T-helper 17 cell (primary cell): Measurements from ENCODE around the gene LY6G5B. TPM values are rescaled to one million over a fixed set of nuclear protein-coding genes. Genes with fewer than 3 reads are reported as not detected.
"Not testable (repeated sequence)": the region's sequence is repeated elsewhere in the genome, so short reads cannot be mapped to it uniquely, and the experiment has no call there.

Source experiments
- ATAC-seq: fragments of 150-1000 bp; cut with Tn5 transposase; 2 replicates; pipeline ENCODE4 v1.10.0; 2021; ENCODE audit warnings: mild to moderate bottlenecking, moderate library complexity
- DNase-seq, 3 donors: peaks; one replicate each; pipeline versions ENCODE4 v3.0.0 to v3.0.0-alpha.2; 2020 to 2021
- H3K9me3 ChIP-seq: one replicate; pipeline ENCODE4 v1.7.0; 2013; ENCODE audit warnings: low read length, mild to moderate bottlenecking; ENCODE audit not compliant: control insufficient read depth, poor library complexity, severe bottlenecking
- H3K27ac Mint-ChIP-seq: one replicate; pipeline ENCODE4 v1.8.0; 2022; ENCODE audit warnings: mild to moderate bottlenecking, moderate library complexity, mixed read lengths
- H3K27me3 Mint-ChIP-seq: one replicate; pipeline ENCODE4 v1.8.0; 2022; ENCODE audit warnings: mixed read lengths
- H3K36me3 Mint-ChIP-seq: one replicate; pipeline ENCODE4 v1.8.0; 2022; ENCODE audit warnings: low read depth, mixed read lengths
- H3K4me1 Mint-ChIP-seq: one replicate; pipeline ENCODE4 v1.8.0; 2022; ENCODE audit warnings: mild to moderate bottlenecking, mixed read lengths
- H3K4me3 Mint-ChIP-seq: one replicate; pipeline ENCODE4 v1.8.0; 2022; ENCODE audit warnings: mild to moderate bottlenecking, moderate library complexity, mixed read lengths
- total RNA-seq, 4 donors: library from RNA in 2 of 4; stranded (reverse) in 2 of 4; gene quantifications; one replicate each; pipeline ENCODE4 v1.2.3 and lab custom pipeline; 2022 to 2026

Gene LY6G5B
- total RNA-seq, 2 donors from 2014 or later = 27.6 to 32.7 TPM

DNA sequence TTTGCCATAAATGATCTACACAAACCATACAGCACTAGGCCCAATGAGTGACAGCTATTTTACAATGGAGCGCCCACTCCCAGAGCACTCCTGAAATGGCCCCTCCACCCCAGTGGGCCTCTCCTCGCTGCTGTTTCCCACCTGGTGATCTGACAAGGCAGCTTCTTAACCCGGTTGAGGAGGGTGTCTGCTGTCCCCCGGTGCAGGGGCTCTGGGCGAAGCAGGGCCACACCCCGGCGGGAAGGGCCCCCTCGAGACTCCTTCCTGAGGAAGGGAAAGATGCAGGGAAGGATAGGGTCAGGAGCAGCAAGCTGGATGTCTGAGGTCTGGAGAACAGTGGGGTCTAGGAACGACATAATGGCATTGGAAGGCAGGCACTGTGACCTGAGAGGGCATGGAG, 23.1 kb downstream of the LY6G5B start:
- H3K9me3 ChIP-seq = no peaks in the 10 kb centered on the region
- DNase-seq (no peak), ATAC-seq (no peak)
- Mint-ChIP-seq H3K27me3 (no peaks in the 10 kb centered on the region), H3K36me3 (peaks cover 14% of the 10 kb centered on the region), H3K4me3 (no peak overlapping the region), H3K4me1 (peaks cover 13% of the 10 kb centered on the region), H3K27ac (no peak overlapping the region)

DNA sequence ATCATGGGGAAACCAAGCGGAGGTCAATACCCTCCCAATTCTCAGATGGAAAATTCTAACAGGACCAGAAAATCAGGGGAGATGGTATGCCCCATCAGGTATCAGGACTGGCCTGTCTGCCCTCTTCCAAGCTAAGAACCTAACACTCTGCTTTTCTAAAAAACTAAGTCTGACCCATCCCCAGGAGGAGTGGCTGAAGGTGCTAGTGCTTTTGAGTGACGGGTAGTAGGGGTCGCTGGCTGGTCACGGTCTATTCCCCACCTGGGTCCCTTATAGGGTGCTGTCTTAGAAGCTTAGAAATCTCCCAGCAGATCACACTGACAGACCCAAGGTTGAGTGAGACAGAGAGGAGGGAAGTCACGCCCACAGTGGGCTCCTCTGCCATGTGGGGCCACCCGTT, 23.8 kb downstream of the LY6G5B start:
- ATAC-seq (no peak), DNase-seq (no peak)
- no peaks in the 10 kb centered on the region for H3K9me3 ChIP-seq
- Mint-ChIP-seq H3K27me3 (no peaks in the 10 kb centered on the region), H3K4me3 (no peak overlapping the region), H3K27ac (no peak overlapping the region), H3K4me1 (peaks cover 16% of the 10 kb centered on the region), H3K36me3 (peaks cover 14% of the 10 kb centered on the region)

DNA sequence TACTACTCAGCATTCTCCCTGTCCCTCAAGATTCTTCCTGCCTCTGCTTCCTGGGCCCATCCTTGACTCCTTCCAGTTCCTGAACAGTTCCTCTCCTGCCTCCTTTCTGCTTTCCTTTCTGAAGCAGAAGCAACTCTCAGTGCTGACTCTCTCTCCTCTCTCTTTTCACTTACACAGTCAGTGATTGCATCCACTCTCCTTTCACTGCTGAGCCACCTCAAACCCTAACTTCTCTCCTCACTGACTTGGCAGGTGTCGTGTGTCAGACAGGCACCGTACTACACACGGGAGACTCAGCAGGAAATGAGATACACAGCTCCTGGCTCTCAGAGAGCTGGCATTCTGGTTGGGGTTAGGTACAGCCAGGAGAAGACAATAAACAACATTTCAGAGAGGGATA, 27.8 kb downstream of the LY6G5B start:
- Mint-ChIP-seq H3K4me3 (no peak overlapping the region), H3K27me3 (no peaks in the 10 kb centered on the region), H3K36me3 (peaks cover 16% of the 10 kb centered on the region), H3K27ac (peak overlapping the region; percentile 93), H3K4me1 (peaks cover 27% of the 10 kb centered on the region)
- ATAC-seq (no peak), DNase-seq (no peak)
- no peaks in the 10 kb centered on the region for H3K9me3 ChIP-seq

DNA sequence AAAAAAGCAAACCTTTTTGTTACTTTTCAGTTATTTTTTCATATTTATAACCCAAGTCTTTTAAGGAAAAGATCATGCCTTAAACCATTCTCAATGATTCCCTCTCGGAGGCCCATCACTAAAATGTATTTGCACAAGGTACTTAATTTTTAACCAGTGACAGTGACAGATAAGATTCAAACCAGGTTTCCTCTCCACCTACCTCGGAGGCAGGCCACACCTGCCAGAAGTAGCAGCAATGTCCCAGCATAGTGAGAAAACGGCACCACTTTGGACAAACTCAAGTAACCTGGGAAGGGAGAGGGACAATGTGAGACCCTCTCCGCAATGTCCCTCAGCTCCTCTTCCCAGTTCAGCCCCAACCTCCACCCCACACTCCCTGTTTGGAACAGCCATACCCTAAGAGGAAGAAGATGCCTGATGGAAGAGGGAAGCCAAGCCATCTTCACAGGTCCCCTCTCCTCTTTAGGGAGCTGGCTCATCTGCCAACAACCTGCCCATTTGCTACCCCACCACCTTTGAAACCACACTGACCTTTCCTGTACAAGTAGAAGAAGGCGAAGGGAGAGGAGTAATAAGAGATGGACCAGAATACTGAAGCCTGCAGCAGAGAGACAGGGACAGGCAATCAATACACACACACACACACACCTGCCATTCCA, 31.1 kb downstream of the LY6G5B start:
- peak overlapping the region; percentile 100 for H3K27ac Mint-ChIP-seq
- H3K4me3 Mint-ChIP-seq = peak overlapping the region; percentile 100
- no peaks in the 10 kb centered on the region for H3K27me3 Mint-ChIP-seq
- DNase-seq (no peak), ATAC-seq (no peak)
- H3K9me3 ChIP-seq = no peaks in the 10 kb centered on the region
- peaks cover 15% of the 10 kb centered on the region for H3K36me3 Mint-ChIP-seq
- peaks cover 34% of the 10 kb centered on the region for H3K4me1 Mint-ChIP-seq

DNA sequence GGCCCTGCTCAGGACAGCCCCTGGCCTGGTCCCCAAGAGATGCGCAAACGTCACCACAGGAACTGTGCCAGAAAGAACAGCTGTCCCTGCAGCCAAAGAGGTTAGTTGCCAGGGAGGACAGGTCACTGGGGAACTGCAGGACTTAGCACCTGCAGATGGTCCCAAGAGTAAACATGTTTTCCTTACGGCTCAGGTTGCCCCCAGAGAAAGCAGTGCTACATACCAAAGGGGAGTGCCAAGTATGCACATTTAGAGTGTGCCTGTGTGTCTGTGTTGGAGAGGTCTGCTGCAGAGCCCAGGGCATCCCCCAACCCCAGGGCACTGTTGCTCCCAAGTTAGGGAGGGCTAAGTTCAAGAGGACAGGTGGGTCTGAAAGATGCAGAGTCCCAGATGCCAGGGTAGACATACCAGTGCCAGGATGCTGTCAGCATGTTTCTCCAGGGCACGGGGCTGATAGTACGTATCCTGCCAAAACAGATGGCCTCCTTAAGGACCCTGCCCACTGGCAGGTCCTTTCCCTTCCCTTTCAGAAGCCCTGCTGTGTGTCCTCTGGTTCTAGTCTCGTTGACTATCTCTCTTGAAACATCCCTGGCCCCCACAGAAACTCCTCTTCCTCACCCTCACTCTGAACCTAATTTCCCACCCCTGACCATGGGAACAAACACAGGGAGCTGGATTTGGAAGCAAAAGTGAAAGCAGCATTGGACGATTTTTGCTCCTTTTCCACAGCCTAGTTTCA, 32.1 kb downstream of the LY6G5B start:
- peaks cover 34% of the 10 kb centered on the region for H3K4me1 Mint-ChIP-seq
- peak overlapping the region; percentile 100 for H3K4me3 Mint-ChIP-seq
- DNase-seq (no peak), ATAC-seq (no peak)
- H3K27me3 Mint-ChIP-seq = no peaks in the 10 kb centered on the region
- no peaks in the 10 kb centered on the region for H3K9me3 ChIP-seq
- peaks cover 15% of the 10 kb centered on the region for H3K36me3 Mint-ChIP-seq
- H3K27ac Mint-ChIP-seq = peak overlapping the region; percentile 100

DNA sequence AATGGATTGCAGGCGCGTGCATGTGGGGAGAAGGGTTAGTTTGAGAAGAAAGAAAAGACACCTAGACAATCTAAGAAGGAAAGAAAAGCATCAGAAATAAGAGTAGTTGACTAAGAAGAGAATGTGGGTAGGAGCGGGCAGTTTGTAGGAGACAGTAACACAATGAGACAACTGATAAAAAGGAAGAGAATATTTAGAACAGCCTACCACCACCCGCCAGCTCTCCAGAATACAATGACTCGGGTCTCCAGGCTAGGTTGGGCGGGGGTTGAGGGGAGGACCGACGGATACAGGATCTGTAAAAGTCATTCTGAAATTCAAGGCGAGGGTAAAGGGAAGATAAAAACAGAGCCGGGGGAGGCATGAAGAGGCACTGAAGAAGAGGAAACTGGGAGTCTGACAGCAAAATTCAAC, 32.6 kb downstream of the LY6G5B start:
- Mint-ChIP-seq H3K27ac (peak overlapping the region; percentile 100), H3K36me3 (peaks cover 11% of the 10 kb centered on the region), H3K4me3 (peak overlapping the region; percentile 100), H3K4me1 (peaks cover 31% of the 10 kb centered on the region), H3K27me3 (no peaks in the 10 kb centered on the region)
- H3K9me3 ChIP-seq = no peaks in the 10 kb centered on the region
- DNase-seq (no peak), ATAC-seq (no peak)

DNA sequence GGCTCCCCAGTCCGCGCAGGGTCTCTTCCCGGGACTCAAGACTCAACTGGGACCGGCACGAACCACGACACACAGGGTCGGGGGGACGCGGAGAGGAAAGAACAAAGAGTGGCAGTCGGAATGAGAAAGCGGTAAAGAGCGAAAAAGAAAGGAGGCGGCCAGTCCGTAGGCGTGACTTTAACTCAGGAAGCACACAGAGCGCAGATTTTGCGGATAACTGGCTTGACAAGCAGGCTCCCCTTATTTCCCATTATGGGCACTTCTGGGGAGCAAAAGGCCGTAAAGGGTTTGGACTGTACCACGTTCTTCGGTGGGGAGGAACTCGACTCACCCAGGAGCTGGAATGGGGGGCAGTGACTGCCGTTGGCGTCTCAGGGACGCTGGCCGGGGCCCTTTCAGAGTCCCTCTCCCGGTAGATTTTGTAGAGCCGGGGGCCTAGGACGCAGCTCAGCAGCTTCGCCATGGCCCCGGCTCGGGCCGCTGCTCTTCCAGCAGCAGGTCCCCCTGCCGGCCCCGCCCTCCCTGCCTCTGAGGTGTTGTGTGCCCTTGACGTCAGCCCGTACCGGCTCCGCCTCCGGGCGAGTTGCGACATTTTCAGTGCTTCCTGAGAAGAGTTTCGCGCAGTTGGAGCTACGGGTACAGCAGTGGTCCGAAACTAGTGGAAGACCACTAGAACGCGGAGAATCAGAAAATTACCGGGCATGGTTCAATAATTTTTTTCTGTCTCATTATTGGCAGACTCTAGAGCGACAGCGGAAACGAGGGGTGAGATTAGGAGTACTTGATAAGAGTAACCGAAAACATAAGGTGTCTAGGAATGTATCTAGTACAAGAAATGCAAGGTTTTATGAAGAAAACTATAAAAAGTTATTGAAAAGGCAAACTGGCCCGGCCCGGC, 33.3 kb downstream of the LY6G5B start, which contains the start of gene ABHD16A:
ABHD16A (minus strand) TSS at position 506 of the 898 bp plus-strand sequence; CDS start at position 463, 43 bp downstream.
- peaks cover 7% of the 10 kb centered on the region for H3K36me3 Mint-ChIP-seq

DNA sequence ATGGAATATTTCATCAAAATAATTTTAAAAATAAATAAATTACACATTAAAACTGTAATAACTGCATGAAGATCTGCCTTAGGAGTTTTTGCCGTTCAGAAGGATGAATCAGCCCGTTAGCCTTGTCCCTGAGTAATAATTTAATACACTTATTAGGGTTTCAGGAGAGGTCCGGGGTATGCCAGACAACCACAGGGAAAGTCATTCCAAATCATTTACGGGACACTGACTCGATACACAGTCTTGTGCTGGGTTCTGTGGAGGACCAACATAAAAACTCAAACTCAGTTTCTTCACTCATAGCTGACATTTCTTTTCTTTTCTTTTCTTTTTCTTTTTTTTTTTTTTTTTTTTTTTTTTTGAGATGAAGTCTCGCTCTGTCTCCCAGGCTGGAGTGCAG, 36.2 kb downstream of the LY6G5B start:
- no peak overlapping the region for H3K27ac Mint-ChIP-seq
- ATAC-seq = no peak

More for the DNA sequence above, 33.3 kb downstream of the LY6G5B start, which contains the start of gene ABHD16A:
- H3K9me3 ChIP-seq = no peaks in the 10 kb centered on the region
- peak; percentile 92 to 93 (median 93) for DNase-seq
- ATAC-seq = peak; percentile 93
- Mint-ChIP-seq H3K27ac (peak within 1 kb of the TSS; percentile 100), H3K4me3 (peak within 1 kb of the TSS; percentile 100), H3K27me3 (no peaks in the 10 kb centered on the region), H3K4me1 (peaks cover 25% of the 10 kb centered on the region)

DNA sequence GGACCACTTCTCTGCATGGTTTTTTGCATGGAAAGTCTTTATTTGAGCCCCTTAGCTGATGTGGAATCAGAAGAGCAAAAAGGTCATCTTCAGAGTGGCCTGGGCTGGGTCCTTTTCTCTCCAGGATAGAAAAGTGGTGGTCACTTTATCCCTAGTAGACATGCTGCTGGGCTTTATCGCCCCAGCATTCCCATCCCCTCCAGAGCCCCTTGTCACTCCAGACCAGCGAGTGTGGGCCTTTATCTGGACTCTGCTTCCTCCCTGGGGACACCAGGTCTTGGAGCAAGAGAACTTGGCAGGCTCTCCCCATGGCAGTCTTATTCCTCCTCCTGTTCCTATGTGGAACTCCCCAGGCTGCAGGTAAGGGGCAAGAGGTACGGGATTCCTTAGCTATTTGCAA, 36.8 kb downstream of the LY6G5B start, which contains the start of gene LY6G6F:
LY6G6F (plus strand) TSS at position 268 of the 400 bp plus-strand sequence; CDS start at position 309, 41 bp downstream.
- Mint-ChIP-seq H3K36me3 (peaks cover 7% of the 10 kb centered on the region), H3K27me3 (no peaks in the 10 kb centered on the region), H3K4me1 (peaks cover 21% of the 10 kb centered on the region), H3K4me3 (no peak within 1 kb of the TSS), H3K27ac (peak within 1 kb of the TSS; percentile 57)
- H3K9me3 ChIP-seq = no peaks in the 10 kb centered on the region
- DNase-seq = no peak
- ATAC-seq = no peak

More for the DNA sequence above, 36.2 kb downstream of the LY6G5B start:
- Mint-ChIP-seq H3K27me3 (no peaks in the 10 kb centered on the region), H3K4me3 (no peak overlapping the region), H3K36me3 (peaks cover 7% of the 10 kb centered on the region), H3K4me1 (peaks cover 24% of the 10 kb centered on the region)
- DNase-seq = no peak
- H3K9me3 ChIP-seq = no peaks in the 10 kb centered on the region

DNA sequence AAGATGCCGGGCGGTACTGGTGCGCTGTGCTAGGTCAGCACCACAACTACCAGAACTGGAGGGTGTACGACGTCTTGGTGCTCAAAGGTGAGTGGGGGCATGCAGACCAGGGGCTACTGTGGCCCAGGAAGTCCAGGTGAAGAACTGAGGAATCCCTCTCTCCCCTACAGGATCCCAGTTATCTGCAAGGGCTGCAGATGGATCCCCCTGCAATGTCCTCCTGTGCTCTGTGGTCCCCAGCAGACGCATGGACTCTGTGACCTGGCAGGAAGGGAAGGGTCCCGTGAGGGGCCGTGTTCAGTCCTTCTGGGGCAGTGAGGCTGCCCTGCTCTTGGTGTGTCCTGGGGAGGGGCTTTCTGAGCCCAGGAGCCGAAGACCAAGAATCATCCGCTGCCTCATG, 37.9 kb downstream of the LY6G5B start:
- DNase-seq (no peak), ATAC-seq (no peak)
- no peaks in the 10 kb centered on the region for H3K9me3 ChIP-seq
- no peak overlapping the region for H3K27ac Mint-ChIP-seq
- H3K4me3 Mint-ChIP-seq = no peak overlapping the region
- peaks cover 4% of the 10 kb centered on the region for H3K27me3 Mint-ChIP-seq
- peaks cover 1% of the 10 kb centered on the region for H3K36me3 Mint-ChIP-seq
- peaks cover 18% of the 10 kb centered on the region for H3K4me1 Mint-ChIP-seq

DNA sequence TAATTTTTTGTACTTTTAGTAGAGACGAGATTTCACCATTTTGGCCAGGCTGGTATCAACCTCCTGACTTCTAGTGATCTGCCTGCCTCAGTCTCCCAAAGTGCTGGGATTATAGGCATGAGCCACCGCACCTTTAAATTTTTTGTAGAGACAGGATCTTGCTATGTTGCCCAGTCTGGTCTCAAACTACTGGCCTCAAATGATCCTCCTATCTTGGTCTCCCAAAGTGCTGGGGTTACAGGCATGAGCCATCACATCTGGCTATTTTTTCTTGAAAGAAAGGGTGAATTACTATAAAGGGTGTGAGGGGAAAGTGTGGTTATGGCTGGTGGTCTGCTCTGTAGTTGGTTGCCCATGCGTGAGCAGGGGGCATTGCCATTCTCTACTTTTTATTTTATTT, 38.4 kb downstream of the LY6G5B start:
- Mint-ChIP-seq H3K4me3 (no peak overlapping the region), H3K36me3 (no peaks in the 10 kb centered on the region), H3K27ac (no peak overlapping the region), H3K27me3 (peaks cover 9% of the 10 kb centered on the region), H3K4me1 (peaks cover 18% of the 10 kb centered on the region)
- no peaks in the 10 kb centered on the region for H3K9me3 ChIP-seq
- DNase-seq (no peak), ATAC-seq (no peak)

DNA sequence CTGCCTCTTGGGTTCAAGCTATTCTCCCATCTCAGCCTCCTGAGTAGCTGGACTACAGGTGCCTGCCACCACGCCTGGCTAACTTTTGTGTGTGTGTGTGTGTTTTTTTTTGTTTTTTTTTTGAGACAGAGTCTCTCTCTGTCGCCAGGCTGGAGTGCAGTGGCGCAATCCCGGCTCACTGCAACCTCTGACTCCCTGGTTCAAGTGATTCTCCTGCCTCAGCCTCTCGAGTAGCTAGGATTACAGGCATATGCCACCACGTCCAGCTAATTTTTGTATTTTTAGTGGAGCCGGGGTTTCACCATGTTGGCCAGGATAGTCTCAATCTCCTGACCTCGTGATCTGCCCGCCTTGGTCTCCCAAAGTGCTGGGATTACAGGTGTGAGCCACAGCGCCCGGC, 39.4 kb downstream of the LY6G5B start:
- not testable (repeated sequence) for H3K36me3 Mint-ChIP-seq, H3K27ac Mint-ChIP-seq, H3K4me3 Mint-ChIP-seq, H3K27me3 Mint-ChIP-seq, ATAC-seq, DNase-seq, H3K9me3 ChIP-seq
- H3K4me1 Mint-ChIP-seq = peaks cover 17% of the 10 kb centered on the region
